Measurements from ENCODE around the gene SORCS1.

GRCh38 chr10:106830471-106830870 lies 334.0 kb downstream of the SORCS1 start:
- no peak for TF ChIP-seq CTCF (optimal IDR thresholded peaks at IDR 0.05 in 1 of 3, IDR thresholded peaks at IDR 0.05 in 1 of 3, conservative IDR thresholded peaks at IDR 0.05 in 1 of 3; ENCODE audit: extremely low read depth in 1 of 3, insufficient read depth in 2 of 3, low read length in 3 of 3)
- no peak for TF ChIP-seq EZH2 (IDR thresholded peaks at IDR 0.05; ENCODE audit: low read length)

Measured in keratinocyte (primary cell).